ENCODE measurements around the gene LIMA1. TPM values are rescaled to one million over a fixed set of nuclear protein-coding genes. Genes with fewer than 3 reads are reported as not detected.
"Not testable (repeated sequence)": the region's sequence is repeated elsewhere in the genome, so short reads cannot be mapped to it uniquely, and the experiment has no call there.

LIMA1 gene
- polyA plus RNA-seq, 1 donor: 191 TPM

DNA sequence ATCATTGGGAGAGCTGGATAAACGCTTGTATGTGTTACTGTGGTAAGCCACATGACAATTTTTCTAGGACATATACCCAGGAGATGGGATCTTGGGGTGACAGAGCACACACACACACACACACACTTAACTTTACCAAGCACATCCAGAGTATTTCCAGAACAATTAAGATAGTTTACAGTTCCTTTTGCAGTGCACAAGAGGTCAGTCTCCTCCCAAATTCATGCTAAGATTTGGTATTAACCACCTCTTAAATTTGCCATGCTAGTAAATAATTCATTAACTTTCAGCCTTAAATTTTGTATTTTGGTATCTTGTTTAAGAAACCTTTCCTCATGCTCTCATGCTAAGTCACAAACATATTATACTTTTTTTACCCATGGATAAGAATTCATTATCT lies 33.9 kb upstream of the LIMA1 start:
- no peak for DNase-seq

DNA sequence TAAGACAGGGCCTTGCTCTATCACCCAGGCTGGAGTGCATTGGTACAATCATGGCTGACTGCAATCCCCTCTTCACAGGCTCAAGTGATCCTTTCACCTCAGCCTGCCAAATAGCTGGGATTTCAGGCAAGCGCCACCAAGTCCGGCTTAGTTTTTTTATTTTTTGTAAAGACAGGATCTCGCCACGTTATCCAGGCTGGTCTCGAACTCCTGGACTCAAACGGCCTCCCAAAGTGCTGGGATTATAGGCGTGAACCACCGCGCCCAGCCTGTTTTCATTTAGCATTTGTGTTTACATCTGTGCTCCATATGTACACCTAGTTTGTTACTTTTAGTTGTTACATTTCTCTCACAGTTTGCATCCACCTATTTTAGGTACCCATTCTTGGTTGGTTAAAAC lies 32.5 kb upstream of the LIMA1 start:
- no peaks in the 10 kb centered on the region for H3K9me3 ChIP-seq (ENCODE audit: control insufficient read depth, low read depth, low read length)
- 93% methylated on average over 3 of the region's 9 CpGs for WGBS (ENCODE audit: insufficient coverage, low lambda C conversion rate)
- H3K27me3 ChIP-seq (ENCODE audit: control insufficient read depth, insufficient read depth, low read length): no peaks in the 10 kb centered on the region
- no peak for DNase-seq
- H3K27ac ChIP-seq (ENCODE audit: low read length): no peak overlapping the region
- H3K36me3 ChIP-seq (ENCODE audit: control insufficient read depth, insufficient read depth, low read length): no peaks in the 10 kb centered on the region
- H3K4me3 ChIP-seq (ENCODE audit: low read length): no peak overlapping the region
- no peaks in the 10 kb centered on the region for H3K4me1 ChIP-seq (ENCODE audit: control insufficient read depth, insufficient read depth, low read length)

More for the DNA sequence above, 33.9 kb upstream of the LIMA1 start:
- Histone ChIP-seq H3K27me3 (ENCODE audit: control insufficient read depth, insufficient read depth, low read length) (no peaks in the 10 kb centered on the region), H3K27ac (ENCODE audit: low read length) (no peak overlapping the region), H3K4me3 (ENCODE audit: low read length) (no peak overlapping the region), H3K4me1 (ENCODE audit: control insufficient read depth, insufficient read depth, low read length) (no peaks in the 10 kb centered on the region), H3K9me3 (ENCODE audit: control insufficient read depth, low read depth, low read length) (no peaks in the 10 kb centered on the region), H3K36me3 (ENCODE audit: control insufficient read depth, insufficient read depth, low read length) (no peaks in the 10 kb centered on the region)
- no CpG with 5 or more reads among the region's 1 CpG for WGBS (ENCODE audit: insufficient coverage, low lambda C conversion rate)

DNA sequence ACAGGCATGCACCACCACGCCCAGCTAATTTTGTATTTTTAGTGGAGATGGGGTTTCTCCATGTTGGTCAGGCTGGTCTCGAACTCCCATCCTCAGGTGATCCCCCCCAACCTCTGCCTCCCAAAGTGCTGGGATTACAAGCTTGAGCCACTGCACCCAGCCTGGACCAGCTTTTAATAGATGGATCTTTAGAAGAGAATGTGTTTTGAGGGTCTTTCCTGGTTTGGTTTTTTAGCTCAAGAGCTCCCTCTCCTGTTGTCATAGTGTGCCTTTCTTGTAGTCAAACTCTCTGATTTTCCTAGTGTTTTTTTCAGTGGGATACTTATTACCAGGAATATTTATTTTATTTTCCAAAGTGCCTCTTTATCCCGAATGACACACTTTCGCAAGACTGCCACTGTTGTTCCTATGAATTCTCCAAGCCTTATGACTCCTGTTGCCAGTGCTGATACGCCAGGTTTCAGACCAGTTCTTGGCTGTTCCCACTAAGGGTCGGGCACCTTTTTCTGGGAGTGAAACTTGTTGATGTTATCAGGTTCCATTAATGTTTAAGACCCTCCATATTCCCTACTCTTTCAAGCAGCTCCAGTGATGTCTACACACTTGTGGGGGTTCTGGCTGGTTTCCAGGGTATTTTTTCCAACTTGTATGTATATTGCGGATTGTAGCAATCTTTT lies 31.5 kb upstream of the LIMA1 start:
- Histone ChIP-seq H3K4me3 (ENCODE audit: low read length) (no peak overlapping the region), H3K27me3 (ENCODE audit: control insufficient read depth, insufficient read depth, low read length) (no peaks in the 10 kb centered on the region), H3K4me1 (ENCODE audit: control insufficient read depth, insufficient read depth, low read length) (no peaks in the 10 kb centered on the region), H3K36me3 (ENCODE audit: control insufficient read depth, insufficient read depth, low read length) (no peaks in the 10 kb centered on the region), H3K27ac (ENCODE audit: low read length) (no peak overlapping the region), H3K9me3 (ENCODE audit: control insufficient read depth, low read depth, low read length) (no peaks in the 10 kb centered on the region)
- peak; percentile 12 to 16 for DNase-seq
- WGBS (ENCODE audit: insufficient coverage, low lambda C conversion rate): no CpG with 5 or more reads among the region's 7 CpGs

DNA sequence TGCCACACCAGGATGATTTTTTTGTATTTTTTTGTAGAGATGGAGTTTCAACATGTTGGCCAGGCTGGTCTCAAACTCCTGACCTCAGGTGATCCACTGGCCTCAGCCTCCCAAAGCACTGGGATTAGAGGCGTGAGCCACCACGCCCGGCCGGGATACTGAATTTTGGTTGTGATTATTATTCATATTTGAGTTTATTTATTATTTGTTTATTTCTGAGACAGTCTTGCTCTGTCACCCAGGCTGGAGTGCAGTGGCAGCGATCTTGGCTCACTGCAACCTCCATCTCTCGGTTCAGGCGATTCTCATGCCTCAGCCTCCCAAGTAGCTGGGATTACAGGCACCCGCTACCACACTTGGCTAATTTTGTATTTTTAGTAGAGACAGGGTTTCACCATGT lies 30.7 kb upstream of the LIMA1 start:
- H3K4me1 ChIP-seq (ENCODE audit: control insufficient read depth, insufficient read depth, low read length); DNase-seq; H3K27me3 ChIP-seq (ENCODE audit: control insufficient read depth, insufficient read depth, low read length); H3K36me3 ChIP-seq (ENCODE audit: control insufficient read depth, insufficient read depth, low read length); H3K27ac ChIP-seq (ENCODE audit: low read length); H3K9me3 ChIP-seq (ENCODE audit: control insufficient read depth, low read depth, low read length); H3K4me3 ChIP-seq (ENCODE audit: low read length): not testable (repeated sequence)
- WGBS (ENCODE audit: insufficient coverage, low lambda C conversion rate): no CpG with 5 or more reads among the region's 8 CpGs

DNA sequence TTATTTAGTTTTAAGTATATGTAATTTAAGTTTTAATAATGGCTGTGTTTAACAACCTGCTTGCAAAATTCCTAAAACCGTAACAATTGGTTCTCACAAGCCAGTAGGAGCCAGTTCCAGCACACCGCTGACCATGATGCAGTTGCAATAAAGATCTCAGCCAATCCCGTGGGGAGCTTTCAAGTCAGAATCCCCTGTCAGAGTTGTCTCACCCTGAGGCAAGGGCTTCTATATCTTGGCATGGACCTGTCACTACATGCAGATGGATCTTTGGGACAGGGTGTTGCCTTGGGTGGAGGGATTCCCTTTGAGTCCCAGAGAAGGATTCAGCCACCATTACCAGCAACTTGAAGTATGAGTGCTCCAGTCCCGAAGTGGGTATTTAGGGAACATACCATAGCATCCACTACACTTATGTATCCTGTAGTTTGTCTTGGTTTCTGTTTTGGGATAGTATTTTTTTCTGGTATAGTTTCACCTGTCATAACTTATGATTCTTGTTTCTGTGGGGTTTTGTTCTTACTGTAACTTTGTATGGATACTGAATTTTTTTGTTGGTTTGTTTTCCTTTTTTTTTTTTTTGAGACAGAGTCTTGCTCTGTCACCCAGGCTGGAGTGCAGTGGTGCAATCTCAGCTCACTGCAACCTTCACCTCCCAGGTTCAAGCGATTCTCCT lies 30.1 kb upstream of the LIMA1 start:
- H3K27me3 ChIP-seq (ENCODE audit: control insufficient read depth, insufficient read depth, low read length): no peaks in the 10 kb centered on the region
- H3K4me1 ChIP-seq (ENCODE audit: control insufficient read depth, insufficient read depth, low read length): no peaks in the 10 kb centered on the region
- H3K9me3 ChIP-seq (ENCODE audit: control insufficient read depth, low read depth, low read length): no peaks in the 10 kb centered on the region
- no peak overlapping the region for H3K27ac ChIP-seq (ENCODE audit: low read length)
- DNase-seq: no peak
- WGBS (ENCODE audit: insufficient coverage, low lambda C conversion rate): no CpG with 5 or more reads among the region's 5 CpGs
- H3K4me3 ChIP-seq (ENCODE audit: low read length): no peak overlapping the region
- H3K36me3 ChIP-seq (ENCODE audit: control insufficient read depth, insufficient read depth, low read length): no peaks in the 10 kb centered on the region

DNA sequence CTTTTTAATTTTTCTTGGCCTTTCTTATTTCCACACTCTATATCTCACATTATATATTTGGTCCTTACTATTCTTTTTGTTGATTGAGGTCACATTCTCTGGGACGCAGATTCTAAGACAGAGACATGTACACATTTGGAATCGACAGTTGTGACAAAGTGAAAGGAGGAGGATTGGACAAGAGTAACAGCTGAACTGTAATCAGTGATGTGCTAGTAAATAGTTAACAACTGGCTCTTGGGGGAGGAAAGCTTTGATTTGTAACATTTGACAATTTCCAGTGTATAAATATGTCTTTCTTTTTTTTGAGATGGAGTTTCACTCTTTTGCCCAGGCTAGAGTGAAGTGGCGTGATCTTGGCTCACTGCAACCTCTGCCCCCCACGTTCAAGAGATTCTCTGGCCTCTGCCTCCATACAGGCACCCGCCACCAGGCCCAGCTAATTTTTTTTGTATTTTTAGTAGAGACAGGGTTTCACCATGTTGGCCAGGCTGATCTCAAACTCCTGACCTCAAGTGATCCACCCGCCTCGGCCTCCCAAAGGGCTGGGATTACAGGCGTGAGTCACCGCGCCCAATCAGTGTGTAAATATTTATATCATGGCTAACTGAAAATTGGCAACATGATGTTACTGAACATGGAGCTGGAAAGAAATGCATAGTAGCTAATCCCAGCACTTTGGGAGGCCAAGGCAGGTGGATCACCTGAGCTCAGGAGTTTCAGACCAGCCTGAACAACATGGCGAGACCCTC lies 28.7 kb upstream of the LIMA1 start:
- H3K27ac ChIP-seq (ENCODE audit: low read length); DNase-seq; H3K4me1 ChIP-seq (ENCODE audit: control insufficient read depth, insufficient read depth, low read length); H3K27me3 ChIP-seq (ENCODE audit: control insufficient read depth, insufficient read depth, low read length); H3K9me3 ChIP-seq (ENCODE audit: control insufficient read depth, low read depth, low read length); H3K36me3 ChIP-seq (ENCODE audit: control insufficient read depth, insufficient read depth, low read length); H3K4me3 ChIP-seq (ENCODE audit: low read length): not testable (repeated sequence)
- WGBS (ENCODE audit: insufficient coverage, low lambda C conversion rate): 90% methylated on average over 2 of the region's 11 CpGs

DNA sequence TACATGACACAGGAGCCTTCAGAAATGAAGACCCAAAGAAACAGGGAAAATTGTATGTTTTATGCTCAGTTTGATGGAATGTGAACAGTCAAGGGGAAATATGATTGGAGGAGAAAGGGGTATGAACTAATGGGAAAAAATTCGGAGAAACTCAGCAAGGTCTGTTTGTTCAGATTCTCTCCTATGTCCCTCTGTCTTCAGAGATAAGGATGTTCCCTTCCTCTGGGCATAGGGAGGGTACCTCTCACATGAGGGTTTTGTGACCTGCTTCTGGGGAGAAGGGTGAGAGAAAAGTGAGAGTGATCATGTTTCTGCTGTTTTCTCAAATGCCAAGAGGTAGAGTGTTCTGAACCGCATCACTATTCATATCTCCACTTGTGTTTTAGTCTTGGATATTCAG lies 26.6 kb upstream of the LIMA1 start:
- WGBS (ENCODE audit: insufficient coverage, low lambda C conversion rate): 86% methylated on average over 1 of the region's 2 CpGs
- Histone ChIP-seq H3K9me3 (ENCODE audit: control insufficient read depth, low read depth, low read length) (no peaks in the 10 kb centered on the region), H3K27ac (ENCODE audit: low read length) (no peak overlapping the region), H3K27me3 (ENCODE audit: control insufficient read depth, insufficient read depth, low read length) (no peaks in the 10 kb centered on the region), H3K4me3 (ENCODE audit: low read length) (no peak overlapping the region), H3K36me3 (ENCODE audit: control insufficient read depth, insufficient read depth, low read length) (no peaks in the 10 kb centered on the region), H3K4me1 (ENCODE audit: control insufficient read depth, insufficient read depth, low read length) (no peaks in the 10 kb centered on the region)
- no peak for DNase-seq

DNA sequence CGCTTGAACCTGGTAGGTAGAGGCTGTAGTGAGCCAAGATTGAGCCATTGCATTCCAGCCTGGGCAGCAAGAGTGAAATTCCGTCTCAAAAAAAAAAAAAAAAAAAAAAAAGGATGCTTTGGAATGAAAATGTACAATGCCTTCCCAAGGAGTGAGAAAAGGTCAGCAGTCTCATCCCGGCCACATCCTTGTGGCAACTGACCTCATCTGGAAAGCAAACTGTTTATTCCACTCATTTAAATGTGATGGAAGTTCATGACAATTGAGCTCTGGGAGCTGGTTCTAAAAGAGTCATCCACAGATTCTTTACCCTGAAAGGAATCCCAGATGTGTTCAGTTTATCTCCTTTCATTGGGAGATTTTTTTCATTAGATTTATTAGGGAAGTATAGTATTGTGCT lies 19.4 kb upstream of the LIMA1 start:
- no peaks in the 10 kb centered on the region for H3K4me1 ChIP-seq (ENCODE audit: control insufficient read depth, insufficient read depth, low read length)
- H3K27me3 ChIP-seq (ENCODE audit: control insufficient read depth, insufficient read depth, low read length): no peaks in the 10 kb centered on the region
- DNase-seq: no peak
- H3K36me3 ChIP-seq (ENCODE audit: control insufficient read depth, insufficient read depth, low read length): no peaks in the 10 kb centered on the region
- no peaks in the 10 kb centered on the region for H3K9me3 ChIP-seq (ENCODE audit: control insufficient read depth, low read depth, low read length)
- 100% methylated on average over 1 of the region's 3 CpGs for WGBS (ENCODE audit: insufficient coverage, low lambda C conversion rate)
- H3K27ac ChIP-seq (ENCODE audit: low read length): no peak overlapping the region
- H3K4me3 ChIP-seq (ENCODE audit: low read length): no peak overlapping the region

DNA sequence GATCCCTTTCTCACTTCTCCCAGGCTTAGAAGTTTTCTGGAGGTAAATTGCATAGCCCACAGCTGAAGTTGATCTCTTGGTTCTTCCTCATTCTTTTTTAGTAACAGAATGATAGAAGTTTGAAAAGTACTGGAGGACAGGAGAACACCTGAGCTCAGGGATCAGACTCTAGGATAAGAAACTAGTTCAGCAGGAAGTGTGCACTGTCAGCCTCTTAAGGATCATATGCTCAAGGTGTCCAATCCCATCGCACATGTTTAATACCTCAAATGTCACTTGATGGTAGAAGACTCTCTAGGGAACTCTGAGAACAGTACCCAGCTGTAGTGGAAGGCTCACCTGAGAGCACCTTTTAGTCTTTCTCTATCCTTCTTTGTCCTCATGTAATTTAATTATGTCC lies 14.7 kb upstream of the LIMA1 start:
- no peak overlapping the region for H3K4me3 ChIP-seq (ENCODE audit: low read length)
- peak overlapping the region; percentile 20 for H3K27ac ChIP-seq (ENCODE audit: low read length)
- H3K4me1 ChIP-seq (ENCODE audit: control insufficient read depth, insufficient read depth, low read length): no peaks in the 10 kb centered on the region
- no CpG with 5 or more reads among the region's 1 CpG for WGBS (ENCODE audit: insufficient coverage, low lambda C conversion rate)
- H3K9me3 ChIP-seq (ENCODE audit: control insufficient read depth, low read depth, low read length): no peaks in the 10 kb centered on the region
- H3K36me3 ChIP-seq (ENCODE audit: control insufficient read depth, insufficient read depth, low read length): peaks cover 3% of the 10 kb centered on the region
- H3K27me3 ChIP-seq (ENCODE audit: control insufficient read depth, insufficient read depth, low read length): no peaks in the 10 kb centered on the region
- peak in 1 of 2 donors; percentile 71 for DNase-seq

DNA sequence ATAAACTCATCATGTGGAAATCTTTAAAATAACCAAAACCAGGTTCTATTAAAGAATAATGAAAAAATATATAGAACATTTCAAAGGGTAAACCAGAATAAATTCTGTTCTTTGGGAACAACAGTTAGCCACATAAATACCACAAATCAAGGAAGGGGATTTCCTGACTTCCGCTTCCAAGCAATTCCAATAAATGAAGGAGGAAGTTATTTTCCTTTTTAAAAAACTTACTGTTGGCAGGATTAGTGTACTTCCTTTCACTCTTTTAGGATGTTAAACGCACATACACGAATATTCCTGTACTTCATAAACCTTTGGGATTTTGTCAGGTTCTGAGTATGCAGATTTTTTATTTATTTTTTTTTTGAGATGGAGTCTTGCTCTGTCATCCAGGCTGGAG lies 13.7 kb upstream of the LIMA1 start:
- H3K27ac ChIP-seq (ENCODE audit: low read length): no peak overlapping the region
- no peaks in the 10 kb centered on the region for H3K27me3 ChIP-seq (ENCODE audit: control insufficient read depth, insufficient read depth, low read length)
- H3K4me3 ChIP-seq (ENCODE audit: low read length): no peak overlapping the region
- peaks cover 3% of the 10 kb centered on the region for H3K36me3 ChIP-seq (ENCODE audit: control insufficient read depth, insufficient read depth, low read length)
- H3K4me1 ChIP-seq (ENCODE audit: control insufficient read depth, insufficient read depth, low read length): no peaks in the 10 kb centered on the region
- peaks cover under 1% of the 10 kb centered on the region for H3K9me3 ChIP-seq (ENCODE audit: control insufficient read depth, low read depth, low read length)
- DNase-seq: no peak
- WGBS (ENCODE audit: insufficient coverage, low lambda C conversion rate): 79% methylated on average over 3 of the region's 3 CpGs

Measured in large intestine (tissue), 3 donors.